H1 (cell line): ENCODE data around the gene MED13. TPM values are rescaled to one million over a fixed set of nuclear protein-coding genes. Genes with fewer than 3 reads are reported as not detected.

Experiments used
- SRF ChIP-seq: IDR thresholded peaks from 2 replicates; pipeline ENCODE4 v1.6.1; 2011; ENCODE audit warnings: mild to moderate bottlenecking, low read depth, low read length, moderate library complexity
- polyA plus RNA-seq, 7 experiments: library from polyadenylated mRNA; depleted of rRNA in 3 of 7; stranded (reverse) in 5 of 7; unstranded in 2 of 7; fragments of >200 nt in 5 of 7; fragments of 200-250 nt in 2 of 7; gene quantifications; 1 replicate in 5 of 7; 2 replicates in 1 of 7; 4 replicates in 1 of 7; pipeline versions ENCODE4 v1.2.1 to v1.2.3, GENCODE V29; 2011 to 2013; ENCODE audit warnings: missing spikeins in 2 of 7, mixed read lengths in 2 of 7
- total RNA-seq: library from RNA; stranded (reverse); fragmentation: NEBNext Ultra II Directional; extraction: Animal tissue kit (Norgen Biotek cat#: 25700); gene quantifications from 2 replicates; pipeline ENCODE4 v1.2.1, GENCODE V29; 2021
- TF ChIP-seq, protein P1 (sequence below): IDR thresholded peaks from 2 replicates; pipeline ENCODE4 v1.6.1; 2012; ENCODE audit warnings: inconsistent platforms

The MED13 gene
- total and polyA plus RNA-seq, 2 of the 8 experiments (the other 6 are each of a cell fraction or from before 2014, with no cell fraction given): 11.3 to 44.8 TPM

DNA sequence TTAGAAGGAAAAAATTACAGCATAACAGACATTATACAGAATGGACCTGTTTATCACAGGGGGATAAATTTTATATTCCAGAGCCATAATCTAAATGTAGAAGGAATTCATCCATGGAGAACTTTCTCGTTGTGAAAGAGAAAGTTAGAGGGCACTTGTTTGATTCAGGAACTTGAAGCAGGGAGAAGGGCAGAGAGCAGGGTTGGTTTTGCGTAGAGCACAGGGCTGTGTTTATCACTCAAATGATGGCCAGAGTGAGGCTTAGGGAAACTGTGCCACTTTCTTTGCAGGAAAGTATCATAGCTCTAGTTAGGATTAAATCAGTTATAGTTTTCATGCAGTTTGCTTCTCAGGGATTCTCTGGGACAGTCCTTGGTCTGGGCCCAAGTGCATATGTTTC lies 29.1 kb upstream of the MED13 start (continued):
- TF ChIP-seq, protein P1, sequence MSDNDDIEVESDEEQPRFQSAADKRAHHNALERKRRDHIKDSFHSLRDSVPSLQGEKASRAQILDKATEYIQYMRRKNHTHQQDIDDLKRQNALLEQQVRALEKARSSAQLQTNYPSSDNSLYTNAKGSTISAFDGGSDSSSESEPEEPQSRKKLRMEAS: no peak
- TF ChIP-seq SRF: no peak
- TF ChIP-seq, all 59 proteins: peak for 0
